GM12892 (cell line): Measurements from ENCODE around the gene C9orf153.

Experiments
- POLR2A ChIP-seq: IDR thresholded peaks from 2 replicates; pipeline ENCODE4 v1.6.1; 2011; ENCODE audit warnings: low read depth, low read length, control low read depth
- POLR2AphosphoS5 ChIP-seq: IDR thresholded peaks from 2 replicates; pipeline ENCODE4 v1.6.1; 2011; ENCODE audit warnings: low read depth, low read length, control low read depth
- TAF1 ChIP-seq: IDR thresholded peaks from 2 replicates; pipeline ENCODE4 v1.6.1; 2011; ENCODE audit warnings: low read depth, mild to moderate bottlenecking, control low read depth, low read length, borderline replicate concordance

- TF ChIP-seq POLR2A (no peak), POLR2AphosphoS5 (no peak), TAF1 (no peak)
Measured at GRCh38 chr9:86242071-86242470, 17.4 kb downstream of the C9orf153 start.
